Stimulated activated CD4-positive, alpha-beta T cell treated with anti-CD3 and anti-CD28 coated beads, TNF-alpha, amount 100 ng/mL, for 24 hours (primary cell): ENCODE results near the gene CIT.

Experiments
- DNase-seq, 3 experiments: peaks; one replicate each; pipeline ENCODE4 v3.0.0-alpha.2; 2020; ENCODE audit warnings: low read depth in 3 of 3

The CIT gene

GRCh38 chr12:119807380-119807779 lies 69.7 kb downstream of the CIT start:
- DNase-seq: no peak

GRCh38 chr12:119804011-119804641 lies 73.0 kb downstream of the CIT start:
- DNase-seq: no peak

DNA sequence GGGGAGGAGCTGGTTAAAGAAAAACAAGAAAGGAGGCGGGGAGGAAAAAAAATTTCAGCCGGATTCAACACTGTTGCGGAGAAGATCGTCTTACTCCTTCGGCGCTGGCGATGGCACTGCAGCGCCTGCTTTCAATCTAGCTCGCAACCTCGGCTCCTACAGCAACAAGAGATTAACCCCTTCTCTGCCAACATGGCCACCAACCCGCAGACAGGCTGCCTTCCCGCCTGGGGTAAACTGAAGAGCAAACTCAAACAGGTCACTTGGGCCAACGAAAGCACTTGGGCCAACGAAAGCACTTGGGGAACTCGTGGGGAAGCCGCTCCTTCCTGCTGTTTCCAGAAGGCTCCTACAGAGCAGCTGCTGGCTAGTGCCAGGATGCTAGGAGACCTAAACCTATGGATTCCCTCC lies 73.7 kb downstream of the CIT start:
- no peak for DNase-seq

GRCh38 chr12:119802472-119802871 lies 74.6 kb downstream of the CIT start:
- DNase-seq: no peak

DNA sequence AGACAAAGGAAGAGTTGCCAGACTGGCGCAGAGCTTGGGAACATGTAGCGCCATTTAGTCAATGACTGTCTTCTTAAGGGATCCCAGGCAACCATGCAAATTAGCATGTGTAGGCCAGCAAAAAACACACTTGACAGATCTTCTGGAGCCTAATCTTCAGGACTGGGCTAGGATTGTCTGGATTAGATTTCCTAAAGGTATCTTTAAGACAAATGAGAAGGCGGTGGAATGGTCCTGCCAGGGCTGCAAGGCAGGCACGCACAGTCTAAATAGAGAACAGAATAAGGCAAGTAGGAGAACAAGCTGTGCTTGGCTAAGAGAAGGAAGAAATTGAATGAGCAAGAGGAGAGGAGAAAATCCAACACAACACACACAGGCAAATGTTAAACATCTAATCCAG lies 80.0 kb downstream of the CIT start:
- no peak for DNase-seq

DNA sequence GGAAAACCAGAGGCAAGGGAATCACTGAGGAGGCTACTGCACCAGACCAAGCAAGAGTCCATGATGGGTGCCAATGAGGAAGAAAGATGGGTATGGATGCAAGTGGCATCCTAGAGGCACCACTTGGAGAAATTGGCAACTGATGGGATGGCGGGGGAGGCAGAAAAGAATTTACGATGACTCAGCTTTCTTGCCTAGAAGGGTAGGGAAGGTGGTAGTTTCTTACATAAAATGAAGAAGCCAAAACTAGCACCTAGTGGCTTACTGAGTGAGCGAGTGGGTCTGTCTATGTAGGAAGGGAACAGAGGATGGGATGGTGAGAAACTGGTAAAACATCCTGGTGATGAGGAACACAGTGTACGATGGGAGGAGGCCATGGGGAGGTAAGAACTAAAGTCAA lies 80.8 kb downstream of the CIT start:
- DNase-seq: no peak

DNA sequence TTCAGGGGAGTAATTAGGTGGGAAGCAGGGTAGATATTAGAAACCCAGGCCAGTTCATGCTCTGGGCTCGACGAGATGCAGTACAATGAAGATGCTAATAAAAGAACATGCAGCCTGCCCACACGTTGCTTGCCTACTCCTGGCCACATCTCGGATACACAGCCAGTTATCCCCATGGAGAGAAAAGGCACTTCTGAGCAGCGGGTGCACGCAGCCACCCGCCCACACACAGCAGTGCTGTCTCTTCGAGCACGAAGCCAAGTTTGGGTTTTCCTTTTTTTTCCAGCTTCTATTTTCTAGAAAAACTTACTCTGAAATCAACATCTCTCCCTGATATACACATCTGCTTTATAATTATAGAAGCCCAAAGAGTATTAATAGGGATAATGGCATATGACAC lies 85.7 kb downstream of the CIT start:
- DNase-seq: no peak

DNA sequence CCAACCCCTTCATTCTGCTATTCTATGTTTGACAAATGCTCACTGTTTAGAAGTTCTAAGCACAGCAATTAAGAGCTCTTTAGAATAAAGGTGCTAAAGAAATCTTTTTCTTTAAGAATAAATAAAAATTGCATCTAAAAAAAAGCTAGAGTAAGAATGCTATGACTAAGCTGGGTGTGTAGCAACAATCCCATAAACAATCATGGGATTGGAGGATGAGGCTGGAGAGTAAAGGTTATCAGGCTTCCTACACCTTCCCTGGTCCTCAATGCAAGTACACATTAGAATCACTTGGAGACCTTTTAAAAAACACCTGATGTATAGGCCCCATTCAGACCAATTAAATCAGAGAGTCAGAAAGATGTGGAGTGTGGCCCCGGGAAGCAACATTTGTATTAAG lies 88.3 kb downstream of the CIT start:
- DNase-seq: no peak

DNA sequence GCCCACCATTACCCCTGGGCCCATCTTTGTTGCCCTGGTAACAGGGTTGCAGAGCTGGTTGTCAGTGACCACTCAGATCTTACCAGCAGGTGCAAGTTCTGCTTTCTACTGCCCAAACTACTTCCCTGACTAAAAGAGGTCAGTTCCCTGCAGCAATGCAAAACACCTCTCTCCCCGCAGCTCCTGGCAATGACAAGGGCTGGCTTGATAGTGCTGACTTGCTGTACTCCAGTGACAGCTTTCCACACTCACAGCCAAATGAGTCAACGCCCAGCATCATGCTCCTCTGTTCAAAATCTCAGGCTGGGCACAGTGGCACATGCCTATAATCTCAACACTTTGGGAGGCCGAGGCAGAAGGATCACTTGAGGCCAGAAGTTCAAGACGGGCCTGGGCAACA lies 90.6 kb downstream of the CIT start:
- no peak for DNase-seq

GRCh38 chr12:119784673-119785072 lies 92.4 kb downstream of the CIT start:
- DNase-seq: no peak

DNA sequence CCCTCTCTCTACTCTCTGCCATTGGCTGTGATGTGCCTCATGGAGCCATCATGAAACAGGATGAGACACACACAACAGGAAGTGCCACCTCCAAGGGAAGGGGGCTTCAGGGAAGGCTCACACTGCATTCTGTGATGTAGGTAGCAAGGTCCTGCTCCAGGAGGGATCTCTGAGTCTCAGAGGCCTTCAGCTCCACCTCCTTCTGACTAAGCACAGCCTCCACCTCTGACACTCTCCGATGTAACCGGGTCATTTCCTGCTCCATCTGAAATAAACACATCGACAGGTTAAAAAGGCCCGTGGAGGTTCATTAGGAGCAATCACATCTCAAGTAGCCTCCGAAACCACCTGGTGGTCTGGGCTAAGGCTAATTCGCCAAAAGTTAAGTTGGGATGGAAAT lies 93.3 kb downstream of the CIT start:
- DNase-seq: no peak

DNA sequence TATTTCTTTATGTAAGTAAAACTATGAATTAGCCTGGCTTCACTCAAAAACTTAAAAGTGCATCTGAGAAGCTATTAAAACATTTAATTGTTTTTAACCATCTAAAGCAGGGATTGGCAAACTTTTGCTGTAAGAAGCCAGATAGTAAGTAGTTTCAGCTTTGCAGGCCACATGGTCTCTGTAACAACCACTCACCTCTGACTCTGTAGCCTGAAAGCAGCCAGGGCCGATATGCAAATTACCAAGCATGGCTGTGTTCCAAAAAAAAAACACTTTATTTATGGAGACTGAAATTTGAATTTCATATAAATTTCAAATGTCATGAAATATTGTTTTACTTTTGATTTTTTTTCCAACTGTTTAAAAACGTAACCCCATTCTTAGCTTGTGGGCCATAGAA lies 95.3 kb downstream of the CIT start:
- DNase-seq: no peak

DNA sequence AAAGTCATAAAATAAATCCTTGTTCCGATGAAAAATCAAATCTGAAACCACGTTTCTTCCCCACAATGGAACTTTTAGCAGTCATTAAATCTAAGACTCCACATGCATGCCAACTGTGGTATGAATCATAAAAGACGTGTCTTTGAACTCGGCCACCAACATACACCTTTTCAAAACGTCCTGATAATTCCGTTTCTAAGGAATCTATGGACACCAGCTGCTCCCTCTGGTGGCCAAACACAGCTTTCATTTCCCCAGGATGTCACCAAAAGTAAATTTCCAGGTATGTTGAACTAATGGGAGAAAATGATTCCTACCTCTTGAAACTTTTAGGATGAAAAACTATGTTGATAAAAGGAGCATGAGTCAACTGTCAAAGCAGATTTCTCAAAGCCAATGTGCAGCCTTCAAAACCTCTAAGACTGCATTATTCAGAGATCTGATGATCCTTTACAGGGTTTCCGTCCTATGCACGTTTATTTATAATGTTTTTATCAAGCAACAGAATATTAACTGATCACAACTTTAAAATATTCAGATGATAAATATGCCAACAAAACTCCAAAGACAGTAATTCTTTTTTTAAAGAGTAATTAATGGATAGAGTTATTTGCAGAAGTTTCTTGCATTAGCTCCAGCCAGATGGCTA lies 96.2 kb downstream of the CIT start:
- DNase-seq: no peak

DNA sequence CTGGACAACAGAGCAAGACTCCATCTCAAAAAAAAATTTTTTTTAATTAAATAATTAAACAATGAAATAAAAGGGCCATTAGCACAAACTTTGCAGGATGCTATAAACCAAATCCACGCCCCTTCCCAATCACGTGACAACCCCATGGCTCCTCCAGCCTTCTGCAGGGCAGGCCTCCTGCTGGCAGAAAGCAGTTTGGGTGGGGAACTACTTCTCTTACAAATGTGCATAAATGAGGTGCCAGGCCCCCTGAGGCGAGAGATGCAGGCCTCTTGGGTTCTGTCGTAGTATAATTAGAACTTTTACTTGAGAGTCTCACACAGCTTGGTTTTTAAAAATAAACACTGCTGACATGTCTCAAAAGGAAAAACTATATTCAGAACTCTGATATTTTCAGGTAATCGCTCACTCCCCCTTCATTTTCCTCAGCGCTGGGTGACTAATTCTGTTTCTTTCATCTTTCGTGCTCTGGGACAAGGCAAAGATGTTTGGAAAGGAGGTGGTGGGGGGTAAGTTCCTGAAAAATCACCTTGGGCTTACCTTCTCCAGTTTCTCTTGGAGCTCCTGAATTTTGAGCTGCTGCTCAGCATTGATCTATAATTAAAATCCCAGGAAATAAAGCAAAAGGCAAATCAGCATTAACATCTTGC lies 101.7 kb downstream of the CIT start:
- no peak for DNase-seq

- no peak for DNase-seq
Measured at GRCh38 chr12:119772431-119772830, 104.7 kb downstream of the CIT start.

DNA sequence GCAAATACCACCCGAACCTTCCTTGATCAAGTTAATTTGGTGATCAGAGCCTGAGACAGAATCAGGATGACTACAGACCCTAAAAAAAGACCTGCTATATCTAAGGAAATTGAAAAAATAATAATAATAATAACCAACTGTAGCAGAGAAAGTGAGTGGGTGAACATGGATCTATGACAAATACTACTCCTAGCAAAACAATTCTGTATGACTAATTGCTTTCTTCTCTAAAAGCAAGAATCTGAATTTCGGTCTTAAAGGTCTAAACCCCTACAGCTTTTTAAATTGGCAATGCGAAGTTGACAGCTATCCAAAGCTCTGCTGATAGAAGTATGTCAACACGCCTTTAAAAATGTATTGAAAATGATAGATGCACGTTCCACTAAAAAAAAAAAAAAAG lies 107.0 kb downstream of the CIT start:
- no peak for DNase-seq

GRCh38 chr12:119762619-119763018 lies 114.5 kb downstream of the CIT start:
- DNase-seq: no peak

GRCh38 chr12:119758722-119759121 lies 118.4 kb downstream of the CIT start:
- no peak for DNase-seq

DNA sequence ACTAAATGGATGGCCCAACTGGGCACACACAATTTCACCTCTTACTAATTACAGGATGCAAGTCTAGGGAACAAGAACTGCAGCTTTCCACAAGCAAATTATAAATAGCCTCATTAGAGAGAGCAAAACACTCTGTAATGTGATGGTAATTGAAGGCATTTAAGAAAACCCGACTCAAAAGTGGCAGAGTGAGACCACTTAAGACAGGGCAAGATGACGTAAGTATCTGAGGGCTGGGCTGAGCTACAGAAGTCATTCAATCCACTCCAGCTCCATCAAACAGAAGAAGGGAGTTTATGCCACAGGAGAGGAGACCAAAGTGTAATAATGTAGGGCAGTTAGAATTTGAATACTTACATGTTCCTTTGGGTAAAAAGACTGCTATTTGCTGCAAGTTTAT lies 118.9 kb downstream of the CIT start:
- no peak for DNase-seq

- no peak for DNase-seq
Measured at GRCh38 chr12:119751961-119752360, 125.2 kb downstream of the CIT start.

GRCh38 chr12:119749666-119750065 lies 127.5 kb downstream of the CIT start:
- DNase-seq: no peak

DNA sequence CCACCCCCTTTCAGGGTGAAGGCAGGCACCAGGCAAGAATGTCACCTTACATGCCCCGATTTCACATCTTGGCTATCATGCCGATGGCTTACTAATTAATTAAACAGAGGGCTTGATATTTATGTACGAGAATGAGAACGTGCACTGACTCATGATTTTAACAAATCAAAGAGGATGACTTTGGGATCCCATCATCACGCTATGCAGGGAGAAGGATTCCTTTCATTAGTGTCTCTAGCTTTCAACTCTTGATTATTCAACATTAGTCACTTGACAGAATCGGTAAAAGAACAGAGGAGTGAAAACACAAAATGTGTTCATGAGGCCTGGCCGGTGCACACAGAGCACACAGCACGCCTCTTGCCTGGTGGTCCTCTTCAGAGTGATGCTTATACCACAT lies 128.6 kb downstream of the CIT start:
- no peak for DNase-seq

DNA sequence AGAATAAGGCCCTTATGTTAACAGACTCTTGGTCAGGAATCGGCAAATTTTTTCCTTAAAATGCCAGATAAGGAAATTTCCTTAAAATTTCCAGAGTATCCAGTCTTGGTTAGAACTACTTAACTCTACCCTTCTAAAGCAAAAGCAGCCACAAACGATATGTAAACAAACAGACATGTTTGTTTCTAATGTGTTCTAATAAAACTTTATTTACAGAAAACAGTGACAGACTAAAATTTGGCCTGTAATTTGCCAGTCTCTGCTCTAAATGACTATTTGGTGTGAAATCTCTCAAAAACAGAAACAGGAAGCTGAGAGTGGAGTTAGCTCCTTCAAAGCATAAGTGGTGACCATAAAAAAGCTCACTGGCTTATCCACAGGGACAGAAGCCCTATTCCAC lies 131.0 kb downstream of the CIT start:
- no peak for DNase-seq
